Progenitor cell of endocrine pancreas (in vitro differentiated cells): Measurements from ENCODE around the gene HTRA3. TPM values are rescaled to one million over a fixed set of nuclear protein-coding genes. Genes with fewer than 3 reads are reported as not detected.

Experiments
- DNase-seq: peaks from one replicate; pipeline ENCODE4 v3.0.0; 2021; ENCODE audit warnings: low spot score; ENCODE audit not compliant: unreplicated experiment
- H3K27ac Mint-ChIP-seq: 2 replicates; pipeline ENCODE4 v1.8.0; 2021; ENCODE audit warnings: mild to moderate bottlenecking, moderate library complexity, mixed read lengths
- H3K27me3 Mint-ChIP-seq: 2 replicates; pipeline ENCODE4 v1.8.0; 2021; ENCODE audit warnings: mixed read lengths
- H3K36me3 Mint-ChIP-seq: 2 replicates; pipeline ENCODE4 v1.8.0; 2022; ENCODE audit warnings: mixed read lengths; ENCODE audit not compliant: insufficient read depth
- H3K4me1 Mint-ChIP-seq: 2 replicates; pipeline ENCODE4 v1.8.0; 2021; ENCODE audit warnings: low read depth, mixed read lengths
- H3K4me3 Mint-ChIP-seq: 2 replicates; pipeline ENCODE4 v1.8.0; 2021; ENCODE audit warnings: low read depth, mild to moderate bottlenecking, moderate library complexity, mixed read lengths
- H3K9me3 Mint-ChIP-seq: 2 replicates; pipeline ENCODE4 v1.8.0; 2021; ENCODE audit warnings: low read depth, mixed read lengths
- CTCF ChIP-seq: fragments of 200-600 bp; sonication (generic); IDR thresholded peaks from one replicate; pipeline ENCODE4 v1.5.0; 2021; ENCODE audit warnings: antibody characterized with exemption, mild to moderate bottlenecking; ENCODE audit not compliant: unreplicated experiment
- total RNA-seq: library from RNA; stranded (reverse); gene quantifications from 2 replicates; pipeline ENCODE4 v1.2.1, GENCODE V29; 2021

The HTRA3 gene
- total RNA-seq, 1 donor from 2014 or later, result 0.86 TPM

GRCh38 chr4:8353912-8354453 lies 84.4 kb downstream of the HTRA3 start:
- Mint-ChIP-seq H3K9me3 (peaks cover 3% of the 10 kb centered on the region), H3K36me3 (no peaks in the 10 kb centered on the region), H3K27me3 (peaks cover 2% of the 10 kb centered on the region), H3K4me3 (no peak overlapping the region), H3K27ac (no peak overlapping the region), H3K4me1 (peaks cover 16% of the 10 kb centered on the region)
- TF ChIP-seq CTCF, result no peak
- DNase-seq, result no peak

GRCh38 chr4:8355306-8355705 lies 85.8 kb downstream of the HTRA3 start:
- Mint-ChIP-seq H3K9me3 (peaks cover 3% of the 10 kb centered on the region), H3K27ac (no peak overlapping the region), H3K36me3 (no peaks in the 10 kb centered on the region), H3K4me1 (peaks cover 16% of the 10 kb centered on the region), H3K4me3 (no peak overlapping the region), H3K27me3 (peaks cover 2% of the 10 kb centered on the region)
- TF ChIP-seq CTCF, result no peak
- no peak for DNase-seq

- DNase-seq, result no peak
- Mint-ChIP-seq H3K36me3 (no peaks in the 10 kb centered on the region), H3K27ac (no peak overlapping the region), H3K4me3 (no peak overlapping the region), H3K4me1 (peaks cover 16% of the 10 kb centered on the region), H3K9me3 (peaks cover 3% of the 10 kb centered on the region), H3K27me3 (peaks cover 2% of the 10 kb centered on the region)
- no peak for TF ChIP-seq CTCF
These were observed 86.5 kb downstream of the HTRA3 start for GRCh38 chr4:8355864-8356565.

Other genes with a start within 250 kb of the HTRA3 start
- 5.7 and 7.5 TPM in 2 replicates for gene ABLIM2, start 110.9 kb upstream of the HTRA3 start, total RNA-seq
- 11.2 and 12.5 TPM in 2 replicates for gene SH3TC1, start 70.5 kb upstream of the HTRA3 start, total RNA-seq
- gene ACOX3, start 171.0 kb downstream of the HTRA3 start, total RNA-seq, result 22.6 and 25.3 TPM in 2 replicates
- 29.1 and 31.0 TPM in 2 replicates for gene TRMT44, start 171.0 kb downstream of the HTRA3 start, total RNA-seq